ENCODE measurements around the gene VASP.

Gene VASP

GRCh38 chr19:45499196-45500180 lies 7.8 kb upstream of the VASP start:
- Histone ChIP-seq H3K9me3 (ENCODE audit: control insufficient read depth, insufficient read depth, low read length) (no peaks in the 10 kb centered on the region), H3K36me3 (ENCODE audit: control insufficient read depth, insufficient read depth, low read length) (no peaks in the 10 kb centered on the region), H3K4me1 (ENCODE audit: control insufficient read depth, insufficient read depth, low read length) (peaks cover 8% of the 10 kb centered on the region), H3K27me3 (ENCODE audit: control insufficient read depth, insufficient read depth, low read length) (no peaks in the 10 kb centered on the region), H3K27ac (ENCODE audit: low read length) (no peak overlapping the region), H3K4me3 (ENCODE audit: low read length) (peak overlapping the region; percentile 22; the same call in 1 of the 2 replicates)
- WGBS (ENCODE audit: insufficient coverage, insufficient read length): no CpG with 5 or more reads among the region's 37 CpGs
- DNase-seq (ENCODE audit: low read depth, low spot score): peak; percentile 99

- DNase-seq (ENCODE audit: low read depth, low spot score): no peak
- H3K4me3 ChIP-seq (ENCODE audit: low read length): no peak overlapping the region
- H3K36me3 ChIP-seq (ENCODE audit: control insufficient read depth, insufficient read depth, low read length): no peaks in the 10 kb centered on the region
- H3K9me3 ChIP-seq (ENCODE audit: control insufficient read depth, insufficient read depth, low read length): no peaks in the 10 kb centered on the region
- H3K27me3 ChIP-seq (ENCODE audit: control insufficient read depth, insufficient read depth, low read length): no peaks in the 10 kb centered on the region
- WGBS (ENCODE audit: insufficient coverage, insufficient read length): no CpG with 5 or more reads among the region's 8 CpGs
- no peak overlapping the region for H3K27ac ChIP-seq (ENCODE audit: low read length)
- peaks cover 9% of the 10 kb centered on the region for H3K4me1 ChIP-seq (ENCODE audit: control insufficient read depth, insufficient read depth, low read length)
Observed at GRCh38 chr19:45500918-45501729, 6.2 kb upstream of the VASP start.

- Histone ChIP-seq H3K4me3 (ENCODE audit: low read length) (no peak overlapping the region), H3K27ac (ENCODE audit: low read length) (no peak overlapping the region)
Observed at GRCh38 chr19:45501730-45502014, 5.6 kb upstream of the VASP start.

GRCh38 chr19:45502111-45502510 lies 5.2 kb upstream of the VASP start:
- WGBS (ENCODE audit: insufficient coverage, insufficient read length): no CpG with 5 or more reads among the region's 5 CpGs
- no peak overlapping the region for H3K4me3 ChIP-seq (ENCODE audit: low read length)
- H3K27me3 ChIP-seq (ENCODE audit: control insufficient read depth, insufficient read depth, low read length): no peaks in the 10 kb centered on the region
- H3K4me1 ChIP-seq (ENCODE audit: control insufficient read depth, insufficient read depth, low read length): peaks cover 10% of the 10 kb centered on the region
- H3K9me3 ChIP-seq (ENCODE audit: control insufficient read depth, insufficient read depth, low read length): no peaks in the 10 kb centered on the region
- no peak for DNase-seq (ENCODE audit: low read depth, low spot score)
- no peak overlapping the region for H3K27ac ChIP-seq (ENCODE audit: low read length)
- no peaks in the 10 kb centered on the region for H3K36me3 ChIP-seq (ENCODE audit: control insufficient read depth, insufficient read depth, low read length)

More at GRCh38 chr19:45501730-45502014, 5.6 kb upstream of the VASP start:
- Histone ChIP-seq H3K9me3 (ENCODE audit: control insufficient read depth, insufficient read depth, low read length) (no peaks in the 10 kb centered on the region), H3K27me3 (ENCODE audit: control insufficient read depth, insufficient read depth, low read length) (no peaks in the 10 kb centered on the region), H3K4me1 (ENCODE audit: control insufficient read depth, insufficient read depth, low read length) (peaks cover 10% of the 10 kb centered on the region), H3K36me3 (ENCODE audit: control insufficient read depth, insufficient read depth, low read length) (no peaks in the 10 kb centered on the region)
- no peak for DNase-seq (ENCODE audit: low read depth, low spot score)
- WGBS (ENCODE audit: insufficient coverage, insufficient read length): no CpG with 5 or more reads among the region's 2 CpGs

GRCh38 chr19:45503909-45504308 lies 3.4 kb upstream of the VASP start:
- Histone ChIP-seq H3K27ac (ENCODE audit: low read length) (no peak overlapping the region), H3K4me1 (ENCODE audit: control insufficient read depth, insufficient read depth, low read length) (peaks cover 7% of the 10 kb centered on the region), H3K36me3 (ENCODE audit: control insufficient read depth, insufficient read depth, low read length) (no peaks in the 10 kb centered on the region), H3K4me3 (ENCODE audit: low read length) (no peak overlapping the region), H3K9me3 (ENCODE audit: control insufficient read depth, insufficient read depth, low read length) (no peaks in the 10 kb centered on the region), H3K27me3 (ENCODE audit: control insufficient read depth, insufficient read depth, low read length) (no peaks in the 10 kb centered on the region)
- DNase-seq (ENCODE audit: low read depth, low spot score): no peak
- WGBS (ENCODE audit: insufficient coverage, insufficient read length): no CpG with 5 or more reads among the region's 9 CpGs

GRCh38 chr19:45505151-45505995 lies 1.9 kb upstream of the VASP start:
- no peak overlapping the region for H3K4me3 ChIP-seq (ENCODE audit: low read length)

GRCh38 chr19:45505996-45506245 lies 1.4 kb upstream of the VASP start:
- Histone ChIP-seq H3K9me3 (ENCODE audit: control insufficient read depth, insufficient read depth, low read length) (no peaks in the 10 kb centered on the region), H3K27me3 (ENCODE audit: control insufficient read depth, insufficient read depth, low read length) (no peaks in the 10 kb centered on the region), H3K4me3 (ENCODE audit: low read length) (peak overlapping the region; percentile 6; the same call in 1 of the 2 replicates), H3K27ac (ENCODE audit: low read length) (no peak overlapping the region), H3K36me3 (ENCODE audit: control insufficient read depth, insufficient read depth, low read length) (no peaks in the 10 kb centered on the region), H3K4me1 (ENCODE audit: control insufficient read depth, insufficient read depth, low read length) (peaks cover 7% of the 10 kb centered on the region; the same call in 1 of the 2 replicates)
- WGBS (ENCODE audit: insufficient coverage, insufficient read length): no CpG with 5 or more reads among the region's 5 CpGs
- no peak for DNase-seq (ENCODE audit: low read depth, low spot score)

More at GRCh38 chr19:45505151-45505995, 1.9 kb upstream of the VASP start:
- no peaks in the 10 kb centered on the region for H3K9me3 ChIP-seq (ENCODE audit: control insufficient read depth, insufficient read depth, low read length)
- H3K4me1 ChIP-seq (ENCODE audit: control insufficient read depth, insufficient read depth, low read length): peaks cover 7% of the 10 kb centered on the region; the same call in 1 of the 2 replicates
- no peak overlapping the region for H3K27ac ChIP-seq (ENCODE audit: low read length)
- no peaks in the 10 kb centered on the region for H3K27me3 ChIP-seq (ENCODE audit: control insufficient read depth, insufficient read depth, low read length)
- no CpG with 5 or more reads among the region's 8 CpGs for WGBS (ENCODE audit: insufficient coverage, insufficient read length)
- no peaks in the 10 kb centered on the region for H3K36me3 ChIP-seq (ENCODE audit: control insufficient read depth, insufficient read depth, low read length)
- DNase-seq (ENCODE audit: low read depth, low spot score): no peak

GRCh38 chr19:45506246-45506988 lies 862 bp upstream of the VASP start:
- no CpG with 5 or more reads among the region's 47 CpGs for WGBS (ENCODE audit: insufficient coverage, insufficient read length)
- H3K27ac ChIP-seq (ENCODE audit: low read length): no peak overlapping the region
- DNase-seq (ENCODE audit: low read depth, low spot score): peak; percentile 79

GRCh38 chr19:45507872-45508416 lies 665 bp downstream of the VASP start:
- H3K36me3 ChIP-seq (ENCODE audit: control insufficient read depth, insufficient read depth, low read length): no peaks in the 10 kb centered on the region
- DNase-seq (ENCODE audit: low read depth, low spot score): no peak
- H3K27ac ChIP-seq (ENCODE audit: low read length): no peak overlapping the region
- no peaks in the 10 kb centered on the region for H3K9me3 ChIP-seq (ENCODE audit: control insufficient read depth, insufficient read depth, low read length)
- H3K27me3 ChIP-seq (ENCODE audit: control insufficient read depth, insufficient read depth, low read length): no peaks in the 10 kb centered on the region
- H3K4me3 ChIP-seq (ENCODE audit: low read length): peak overlapping the region; percentile 69
- WGBS (ENCODE audit: insufficient coverage, insufficient read length): no CpG with 5 or more reads among the region's 22 CpGs
- peaks cover 3% of the 10 kb centered on the region; the same call in 1 of the 2 replicates for H3K4me1 ChIP-seq (ENCODE audit: control insufficient read depth, insufficient read depth, low read length)

More at GRCh38 chr19:45506246-45506988, 862 bp upstream of the VASP start:
- Histone ChIP-seq H3K4me3 (ENCODE audit: low read length) (peak overlapping the region; percentile 69; the same call in 1 of the 2 replicates), H3K27me3 (ENCODE audit: control insufficient read depth, insufficient read depth, low read length) (no peaks in the 10 kb centered on the region), H3K36me3 (ENCODE audit: control insufficient read depth, insufficient read depth, low read length) (no peaks in the 10 kb centered on the region), H3K4me1 (ENCODE audit: control insufficient read depth, insufficient read depth, low read length) (peaks cover 7% of the 10 kb centered on the region; the same call in 1 of the 2 replicates), H3K9me3 (ENCODE audit: control insufficient read depth, insufficient read depth, low read length) (no peaks in the 10 kb centered on the region)
